Measurements from ENCODE around the gene TARS1.

DNA sequence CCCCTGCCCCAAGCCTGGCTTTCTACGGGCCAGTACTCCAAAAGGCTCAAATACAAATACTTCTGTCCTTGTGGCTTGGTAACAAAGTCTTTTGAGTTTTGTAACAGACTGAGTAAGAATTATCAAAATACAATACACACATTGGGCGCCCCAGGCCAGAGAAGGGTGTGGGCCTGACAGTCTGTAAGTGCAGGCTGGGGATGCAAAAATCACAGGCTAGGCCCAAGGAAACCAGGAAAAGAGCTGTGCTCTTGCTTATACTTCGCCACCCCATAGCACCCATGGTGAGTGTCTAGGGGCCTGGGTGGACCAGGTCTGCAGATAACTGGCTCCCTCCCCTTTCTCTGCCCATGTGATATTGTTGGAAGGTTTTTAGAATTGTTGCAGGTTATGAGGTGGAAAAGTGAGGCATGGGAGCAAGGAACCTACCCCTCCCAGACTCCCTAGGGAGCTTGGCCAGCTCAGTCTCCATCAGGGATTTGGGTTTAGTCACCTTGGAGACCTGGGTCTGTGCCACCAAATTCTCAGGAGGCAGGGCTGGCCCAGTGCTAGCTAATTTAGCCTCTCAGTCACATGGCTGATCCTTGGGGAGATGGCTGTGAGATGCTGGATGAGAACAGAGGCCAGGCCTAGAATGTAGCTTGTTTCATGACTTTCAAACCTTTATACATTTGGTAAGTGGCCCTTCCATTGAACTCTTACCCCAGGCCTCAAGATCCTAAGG, 72.9 kb downstream of the TARS1 start:
- TF ChIP-seq RAD21 (conservative IDR thresholded peaks at IDR 0.05 in 1 of 2, IDR thresholded peaks at IDR 0.05 in 1 of 2) (no peak), BHLHE40 (IDR thresholded peaks at IDR 0.05; ENCODE audit: low read depth, low read length) (no peak), JUN (IDR thresholded peaks at IDR 0.05) (no peak), POLR2A (IDR thresholded peaks at IDR 0.05; ENCODE audit: low read length) (no peak)
- TF ChIP-seq, protein P1, sequence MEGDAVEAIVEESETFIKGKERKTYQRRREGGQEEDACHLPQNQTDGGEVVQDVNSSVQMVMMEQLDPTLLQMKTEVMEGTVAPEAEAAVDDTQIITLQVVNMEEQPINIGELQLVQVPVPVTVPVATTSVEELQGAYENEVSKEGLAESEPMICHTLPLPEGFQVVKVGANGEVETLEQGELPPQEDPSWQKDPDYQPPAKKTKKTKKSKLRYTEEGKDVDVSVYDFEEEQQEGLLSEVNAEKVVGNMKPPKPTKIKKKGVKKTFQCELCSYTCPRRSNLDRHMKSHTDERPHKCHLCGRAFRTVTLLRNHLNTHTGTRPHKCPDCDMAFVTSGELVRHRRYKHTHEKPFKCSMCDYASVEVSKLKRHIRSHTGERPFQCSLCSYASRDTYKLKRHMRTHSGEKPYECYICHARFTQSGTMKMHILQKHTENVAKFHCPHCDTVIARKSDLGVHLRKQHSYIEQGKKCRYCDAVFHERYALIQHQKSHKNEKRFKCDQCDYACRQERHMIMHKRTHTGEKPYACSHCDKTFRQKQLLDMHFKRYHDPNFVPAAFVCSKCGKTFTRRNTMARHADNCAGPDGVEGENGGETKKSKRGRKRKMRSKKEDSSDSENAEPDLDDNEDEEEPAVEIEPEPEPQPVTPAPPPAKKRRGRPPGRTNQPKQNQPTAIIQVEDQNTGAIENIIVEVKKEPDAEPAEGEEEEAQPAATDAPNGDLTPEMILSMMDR (IDR thresholded peaks at IDR 0.05): no peak

Data from A549 (cell line).